KMS-11 (cell line): ENCODE results near the gene C7.

Experiments
- H2AFZ ChIP-seq: fragments of 200-600 bp; sonication (generic); 2 replicates; pipeline ENCODE4 v1.6.1; 2016; ENCODE audit warnings: antibody characterized with exemption, mixed run types, low read depth
- H3K27ac ChIP-seq: fragments of 200-600 bp; sonication (generic); 2 replicates; pipeline ENCODE4 v1.6.1; 2016; ENCODE audit warnings: mild to moderate bottlenecking, mixed run types
- H3K27me3 ChIP-seq: fragments of 200-600 bp; sonication (generic); 2 replicates; pipeline ENCODE4 v1.6.1; 2017; ENCODE audit warnings: mild to moderate bottlenecking, low read depth, mixed run types, moderate library complexity; ENCODE audit not compliant: insufficient read depth
- H3K36me3 ChIP-seq: fragments of 200-600 bp; sonication (generic); 2 replicates; pipeline ENCODE4 v1.6.1; 2017; ENCODE audit warnings: mild to moderate bottlenecking, mixed run types; ENCODE audit not compliant: insufficient read depth
- H3K4me1 ChIP-seq: fragments of 200-600 bp; sonication (generic); 2 replicates; pipeline ENCODE4 v1.6.1; 2016; ENCODE audit warnings: mild to moderate bottlenecking, low read depth, mixed run types; ENCODE audit not compliant: poor library complexity, severe bottlenecking
- H3K4me2 ChIP-seq: fragments of 200-600 bp; sonication (generic); 2 replicates; pipeline ENCODE4 v1.7.0; 2016; ENCODE audit warnings: mild to moderate bottlenecking, mixed run types
- H3K4me3 ChIP-seq: fragments of 200-600 bp; sonication (generic); IDR thresholded peaks from 2 replicates; pipeline ENCODE4 v1.6.1; 2017; ENCODE audit warnings: low read depth, low read length, mixed read lengths; ENCODE audit not compliant: insufficient read depth
- H3K79me2 ChIP-seq: fragments of 200-600 bp; sonication (generic); 2 replicates; pipeline ENCODE4 v1.6.1; 2016; ENCODE audit warnings: low read depth, mixed run types; ENCODE audit not compliant: insufficient read depth
- H3K9ac ChIP-seq: fragments of 200-600 bp; sonication (generic); 2 replicates; pipeline ENCODE4 v1.6.1; 2016; ENCODE audit warnings: mild to moderate bottlenecking, mixed run types
- H4K20me1 ChIP-seq: fragments of 200-600 bp; sonication (generic); 2 replicates; pipeline ENCODE4 v1.6.1; 2016; ENCODE audit warnings: mild to moderate bottlenecking, mixed run types; ENCODE audit not compliant: insufficient read depth
- TF ChIP-seq, protein P1 (sequence below): fragments of 200-600 bp; sonication (generic); conservative IDR thresholded peaks from 2 replicates; pipeline ENCODE4 v1.6.1; 2017; ENCODE audit warnings: low read depth, mild to moderate bottlenecking, antibody characterized with exemption, low read length, moderate library complexity, mixed read lengths

Gene C7

DNA sequence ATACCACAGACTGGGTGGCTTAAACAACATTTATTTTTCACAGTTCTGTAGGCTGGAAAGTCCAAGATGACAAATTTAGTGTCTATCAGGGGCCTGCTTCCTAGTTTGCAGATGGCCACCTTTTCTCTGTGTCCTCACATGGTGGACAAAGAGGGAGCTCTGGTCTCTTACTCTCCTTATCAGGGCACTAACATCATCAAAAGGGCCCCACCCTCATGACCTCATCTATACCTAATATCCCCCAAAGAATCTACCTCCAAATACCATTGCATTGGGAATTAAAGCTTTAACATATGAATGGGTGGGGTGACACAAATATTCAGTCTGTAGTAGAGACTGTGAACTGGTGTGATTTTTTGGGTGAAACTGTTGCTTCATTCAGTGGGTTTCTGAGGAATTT lies 78.1 kb downstream of the C7 start:
- Histone ChIP-seq H2AFZ (no peak overlapping the region), H3K27ac (no peak overlapping the region), H3K4me3 (no peak overlapping the region), H3K4me1 (no peaks in the 10 kb centered on the region), H3K79me2 (no peaks in the 10 kb centered on the region), H3K4me2 (no peak overlapping the region), H3K36me3 (no peaks in the 10 kb centered on the region), H3K27me3 (no peaks in the 10 kb centered on the region), H4K20me1 (no peaks in the 10 kb centered on the region), H3K9ac (no peak overlapping the region)
- TF ChIP-seq, protein P1, sequence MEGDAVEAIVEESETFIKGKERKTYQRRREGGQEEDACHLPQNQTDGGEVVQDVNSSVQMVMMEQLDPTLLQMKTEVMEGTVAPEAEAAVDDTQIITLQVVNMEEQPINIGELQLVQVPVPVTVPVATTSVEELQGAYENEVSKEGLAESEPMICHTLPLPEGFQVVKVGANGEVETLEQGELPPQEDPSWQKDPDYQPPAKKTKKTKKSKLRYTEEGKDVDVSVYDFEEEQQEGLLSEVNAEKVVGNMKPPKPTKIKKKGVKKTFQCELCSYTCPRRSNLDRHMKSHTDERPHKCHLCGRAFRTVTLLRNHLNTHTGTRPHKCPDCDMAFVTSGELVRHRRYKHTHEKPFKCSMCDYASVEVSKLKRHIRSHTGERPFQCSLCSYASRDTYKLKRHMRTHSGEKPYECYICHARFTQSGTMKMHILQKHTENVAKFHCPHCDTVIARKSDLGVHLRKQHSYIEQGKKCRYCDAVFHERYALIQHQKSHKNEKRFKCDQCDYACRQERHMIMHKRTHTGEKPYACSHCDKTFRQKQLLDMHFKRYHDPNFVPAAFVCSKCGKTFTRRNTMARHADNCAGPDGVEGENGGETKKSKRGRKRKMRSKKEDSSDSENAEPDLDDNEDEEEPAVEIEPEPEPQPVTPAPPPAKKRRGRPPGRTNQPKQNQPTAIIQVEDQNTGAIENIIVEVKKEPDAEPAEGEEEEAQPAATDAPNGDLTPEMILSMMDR: no peak

DNA sequence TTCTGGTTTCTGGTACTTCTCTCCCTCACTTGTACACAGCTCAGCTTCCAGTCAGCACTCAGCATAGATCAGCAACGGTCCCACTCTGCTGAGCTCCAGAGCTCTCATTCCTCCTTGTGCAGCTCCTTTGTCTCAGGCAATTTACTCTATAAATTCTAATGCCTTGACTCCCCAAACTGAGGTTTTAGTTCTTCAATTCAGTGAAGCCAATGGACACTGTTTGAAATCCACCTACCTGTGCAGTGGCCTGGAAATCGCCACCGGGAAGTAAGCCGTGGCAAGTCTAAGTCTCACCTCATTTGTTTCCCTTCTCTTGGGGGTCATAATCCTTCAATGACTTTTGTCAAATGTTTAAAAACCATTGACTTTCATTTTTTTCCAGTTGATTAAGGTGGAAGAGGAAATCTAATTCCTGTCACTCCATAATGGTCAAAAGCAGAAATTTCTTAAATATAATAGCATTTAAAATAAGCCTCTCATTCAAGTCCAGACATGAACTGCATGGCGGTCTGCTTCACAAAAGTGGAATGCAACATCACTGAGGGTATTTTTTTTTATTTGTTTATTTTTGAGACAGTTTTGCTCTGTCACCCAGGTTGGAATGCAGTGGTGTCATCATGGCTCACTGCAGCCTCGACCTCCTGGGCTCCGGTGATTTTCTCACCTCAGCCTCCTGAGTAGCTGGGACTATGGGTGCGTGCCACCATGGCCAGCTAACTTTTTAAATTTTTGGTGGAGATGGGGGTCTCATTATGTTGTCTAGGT lies 79.6 kb downstream of the C7 start:
- Histone ChIP-seq H2AFZ (no peak overlapping the region), H3K4me2 (no peak overlapping the region), H3K27me3 (no peaks in the 10 kb centered on the region), H3K36me3 (no peaks in the 10 kb centered on the region), H3K4me3 (no peak overlapping the region), H3K9ac (no peak overlapping the region), H3K79me2 (no peaks in the 10 kb centered on the region), H3K27ac (no peak overlapping the region), H3K4me1 (no peaks in the 10 kb centered on the region), H4K20me1 (no peaks in the 10 kb centered on the region)
- TF ChIP-seq, protein P1: no peak

DNA sequence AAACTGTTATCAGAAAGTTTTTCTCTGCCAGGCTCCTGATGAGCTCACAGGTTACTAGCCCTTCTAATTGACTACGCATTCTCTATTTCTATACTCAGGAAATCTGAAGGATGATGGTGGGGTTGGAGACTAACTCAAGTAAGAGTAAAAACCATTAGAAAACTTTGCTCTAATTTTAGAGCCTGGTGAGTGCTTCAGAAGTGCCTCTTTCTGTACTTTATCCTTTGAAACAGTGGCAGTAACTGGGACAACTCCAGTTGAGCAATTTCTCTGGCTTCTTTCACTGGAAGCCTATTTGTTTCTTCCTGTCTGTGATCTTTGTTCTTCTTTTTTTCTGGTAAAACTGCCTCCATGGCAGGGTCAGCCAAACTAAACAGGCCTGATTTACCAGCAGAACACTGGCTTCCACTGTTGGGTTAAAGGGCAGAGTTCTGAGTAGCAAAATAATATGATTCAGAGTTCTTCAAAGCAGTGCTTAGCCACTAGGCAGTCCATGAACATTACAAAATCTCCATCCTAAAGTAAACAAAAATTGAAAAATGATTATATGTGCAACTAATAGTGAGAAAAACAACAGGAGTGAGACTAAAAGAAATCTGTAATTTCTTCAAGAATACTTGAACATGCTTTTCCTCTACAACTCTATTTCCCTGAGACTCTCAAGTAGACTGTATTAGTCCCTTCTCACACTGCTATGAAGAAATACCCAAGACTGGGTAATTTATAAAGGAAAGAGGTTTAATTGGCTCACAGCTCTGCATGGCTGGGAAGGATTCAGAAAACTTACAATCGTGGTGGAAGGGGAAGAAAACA lies 82.1 kb downstream of the C7 start:
- TF ChIP-seq, protein P1: no peak
- H2AFZ ChIP-seq: no peak overlapping the region
- H3K79me2 ChIP-seq: no peaks in the 10 kb centered on the region
- no peak overlapping the region for H3K9ac ChIP-seq
- H3K4me1 ChIP-seq: no peaks in the 10 kb centered on the region
- no peak overlapping the region for H3K4me2 ChIP-seq
- no peaks in the 10 kb centered on the region for H3K36me3 ChIP-seq
- H3K27ac ChIP-seq: no peak overlapping the region
- H3K27me3 ChIP-seq: no peaks in the 10 kb centered on the region
- H4K20me1 ChIP-seq: no peaks in the 10 kb centered on the region
- no peak overlapping the region for H3K4me3 ChIP-seq

DNA sequence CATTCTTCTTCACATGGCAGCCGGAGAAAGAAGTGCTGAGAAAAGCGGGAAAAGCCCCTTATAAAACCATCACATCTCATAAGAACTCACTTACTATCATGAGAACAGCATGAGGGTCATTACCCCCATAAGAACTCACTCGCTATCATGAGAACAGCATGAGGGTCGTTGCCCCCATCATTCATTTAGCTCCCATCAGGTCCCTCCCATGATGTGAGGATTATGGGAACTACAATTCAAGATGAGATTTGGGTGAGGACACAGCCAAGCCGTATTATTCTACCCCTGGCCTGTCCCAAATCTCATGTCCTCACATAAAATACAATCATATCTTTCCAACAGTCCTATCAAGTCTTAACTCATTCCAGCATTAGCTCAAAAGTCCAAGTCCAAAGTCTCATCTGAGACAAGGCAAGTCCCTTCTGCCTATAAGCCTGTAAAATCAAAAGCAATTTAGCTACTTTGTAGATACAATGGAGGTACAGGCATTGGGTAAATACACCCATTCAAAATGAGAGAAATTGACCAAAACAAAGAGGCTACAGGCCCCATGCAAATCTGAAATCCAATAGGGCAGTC lies 82.8 kb downstream of the C7 start:
- no peak overlapping the region for H3K27ac ChIP-seq
- no peak overlapping the region for H3K9ac ChIP-seq
- no peaks in the 10 kb centered on the region for H3K27me3 ChIP-seq
- TF ChIP-seq, protein P1: no peak
- H2AFZ ChIP-seq: no peak overlapping the region
- no peaks in the 10 kb centered on the region for H4K20me1 ChIP-seq
- no peaks in the 10 kb centered on the region for H3K4me1 ChIP-seq
- H3K4me2 ChIP-seq: no peak overlapping the region
- H3K4me3 ChIP-seq: no peak overlapping the region
- H3K79me2 ChIP-seq: no peaks in the 10 kb centered on the region
- H3K36me3 ChIP-seq: no peaks in the 10 kb centered on the region
